ENCODE results near the gene KCNAB1. TPM values are rescaled to one million over a fixed set of nuclear protein-coding genes. Genes with fewer than 3 reads are reported as not detected.

Gene KCNAB1
- total and polyA plus RNA-seq, 2 of the 8 experiments (the other 6 are each of a cell fraction or from before 2014, with no cell fraction given), result 0.51 to 2.3 TPM

DNA sequence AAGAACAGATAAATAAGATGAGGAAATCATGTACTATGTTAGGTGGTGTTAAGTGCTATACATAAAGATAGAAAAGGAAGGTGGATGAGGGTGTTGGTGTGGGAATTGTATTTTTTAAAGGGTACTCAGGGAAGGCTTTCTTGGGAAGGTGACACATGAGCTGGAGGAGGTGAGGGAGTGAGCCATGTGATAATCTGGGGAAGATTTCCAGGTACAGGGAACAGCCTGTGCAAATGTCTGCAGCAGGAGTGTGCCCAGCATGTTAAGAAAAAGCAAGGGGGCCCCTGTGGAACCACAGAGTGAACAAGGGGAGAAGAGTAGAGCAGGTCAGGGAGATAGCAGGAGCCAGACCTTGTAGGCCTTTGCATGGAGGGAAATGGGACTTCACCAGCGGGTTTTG lies 258.9 kb downstream of the KCNAB1 start (continued):
- no peak for TF ChIP-seq CTCF (IDR thresholded peaks at IDR 0.05; ENCODE audit: control extremely low read depth in 1 of 3, insufficient read depth in 1 of 3, low read depth in 1 of 3, low read length in 3 of 3)
- TF ChIP-seq MAFK (IDR thresholded peaks at IDR 0.05; ENCODE audit: low read depth, low read length), result no peak
- TF ChIP-seq CTBP2 (IDR thresholded peaks at IDR 0.05; ENCODE audit: borderline replicate concordance, insufficient read depth, insufficient read length, low read length), result no peak
- no peak for TF ChIP-seq TBP (IDR thresholded peaks at IDR 0.05; ENCODE audit: low read depth, low read length)
- no peak for TF ChIP-seq CREB1 (IDR thresholded peaks at IDR 0.05)
- TF ChIP-seq SUZ12 (IDR thresholded peaks at IDR 0.05; ENCODE audit: low read length), result no peak
- TF ChIP-seq SP4 (IDR thresholded peaks at IDR 0.05; ENCODE audit: low read length), result no peak
- TF ChIP-seq POLR2AphosphoS5 (IDR thresholded peaks at IDR 0.05; ENCODE audit: low read depth, low read length), result no peak
- TF ChIP-seq CHD1 (IDR thresholded peaks at IDR 0.05; ENCODE audit: low read depth, low read length), result no peak
- no peak for TF ChIP-seq KDM5A (IDR thresholded peaks at IDR 0.05; ENCODE audit: low read length)
- no peak for TF ChIP-seq RXRA (IDR thresholded peaks at IDR 0.05; ENCODE audit: insufficient read depth, low read depth, low read length)

Measured in H1 (cell line).